Measurements from ENCODE around the gene EFNB3. TPM values are rescaled to one million over a fixed set of nuclear protein-coding genes. Genes with fewer than 3 reads are reported as not detected.

The EFNB3 gene
- polyA plus RNA-seq, 2 of the 4 experiments (the other 2 are of a cell fraction): 1.7 to 1.9 TPM

- TF ChIP-seq HDAC2 (IDR thresholded peaks at IDR 0.05) (no peak), EHMT2 (IDR thresholded peaks at IDR 0.05; ENCODE audit: low read depth) (no peak)
Measured at GRCh38 chr17:7709031-7709430, 4.0 kb downstream of the EFNB3 start (continued).

GRCh38 chr17:7710301-7710700 is 5.3 kb downstream of the EFNB3 start:
- no peak for DNase-seq (ENCODE audit: low read depth in 1 of 2, low spot score in 1 of 2)
- ChIA-PET POLR2A (no interaction called here), CTCF (interaction anchor here (1.1 to 3.7 kb wide), 8 partner anchors 9 to 124 kb away, joined by 3 to 21 read pairs (median 4); partner anchors contain the start of genes TP53 and WRAP53)
- no peak for FAIRE-seq
- ATAC-seq: no peak
- Histone ChIP-seq H3K27ac (no peak overlapping the region), H3K4me1 (peaks cover 2% of the 10 kb centered on the region; the same call in 2 of the 3 replicates), H3K4me3 (no peak overlapping the region), H3K9me3 (no peaks in the 10 kb centered on the region), H3K4me2 (no peak overlapping the region)
- TF ChIP-seq NR3C1 (IDR thresholded peaks at IDR 0.05) (no peak), PBX3 (IDR thresholded peaks at IDR 0.05) (no peak), FOSL2 (IDR thresholded peaks at IDR 0.05) (no peak), FOSL2 (CRISPR knock-in tag; IDR thresholded peaks at IDR 0.05) (no peak), ZFP36 (IDR thresholded peaks at IDR 0.05; ENCODE audit: borderline replicate concordance, partially characterized antibody) (no peak), TFCP2L1 (CRISPR knock-in tag; IDR thresholded peaks at IDR 0.05) (no peak)
- 80% methylated on average over 7 of the region's 7 CpGs for WGBS (ENCODE audit: missing lambda C conversion rate)

GRCh38 chr17:7711051-7711755 is 6.2 kb downstream of the EFNB3 start:
- POLR2A ChIA-PET: no interaction called here
- Histone ChIP-seq H3K9me3 (no peaks in the 10 kb centered on the region), H3K4me1 (peaks cover 5% of the 10 kb centered on the region), H3K27ac (no peak overlapping the region), H3K4me2 (no peak overlapping the region), H3K4me3 (no peak overlapping the region)
- FAIRE-seq (no peak), ATAC-seq (peak; percentile 60 to 75; a peak in 5 of 6 replicates), DNase-seq (ENCODE audit: low read depth in 1 of 2, low spot score in 1 of 2) (peak; percentile 54 to 68)
- CTCF ChIA-PET: interaction anchor here (0.7 to 3.7 kb wide), 12 partner anchors 10 to 315 kb away, joined by 3 to 21 read pairs (median 3); partner anchors contain the start of genes TP53 and WRAP53
- TF ChIP-seq ATOH8 (CRISPR knock-in tag; IDR thresholded peaks at IDR 0.05; ENCODE audit: low read depth) (no peak), HOXB13 (CRISPR knock-in tag; IDR thresholded peaks at IDR 0.05; ENCODE audit: low read depth) (no peak), POLR2AphosphoS2 (conservative IDR thresholded peaks at IDR 0.05; ENCODE audit: low read length) (no peak), HOXB5 (CRISPR knock-in tag; IDR thresholded peaks at IDR 0.05) (no peak), ESRRA (IDR thresholded peaks at IDR 0.05; ENCODE audit: borderline replicate concordance, low read length) (no peak), KDM1A (IDR thresholded peaks at IDR 0.05; ENCODE audit: low read depth) (no peak), RNF2 (IDR thresholded peaks at IDR 0.05; ENCODE audit: borderline replicate concordance, low read depth) (no peak), RARB (CRISPR knock-in tag; IDR thresholded peaks at IDR 0.05) (no peak), HES2 (IDR thresholded peaks at IDR 0.05) (no peak), KDM5A (IDR thresholded peaks at IDR 0.05) (no peak), ZSCAN20 (CRISPR knock-in tag; IDR thresholded peaks at IDR 0.05) (no peak), USF2 (IDR thresholded peaks at IDR 0.05) (no peak), ZC3H11A (IDR thresholded peaks at IDR 0.05) (no peak), ELK1 (IDR thresholded peaks at IDR 0.05; ENCODE audit: low read depth, low read length) (no peak), FOSL2 (IDR thresholded peaks at IDR 0.05) (no peak), FOSL2 (CRISPR knock-in tag; IDR thresholded peaks at IDR 0.05) (no peak)
- WGBS (ENCODE audit: missing lambda C conversion rate): 90% methylated on average over 7 of the region's 7 CpGs
